K562 (cell line): Measurements from ENCODE around the gene FIBIN. TPM values are rescaled to one million over a fixed set of nuclear protein-coding genes. Genes with fewer than 3 reads are reported as not detected.

Source experiments
- ATAC-seq: fragments of 200-7000 bp; cut with Tn5 transposase; 3 replicates; pipeline ENCODE4 v1.9.1; 2020; ENCODE audit warnings: moderate library complexity
- BruUV-seq: library from RNA; stranded (reverse); fragments of 400-500 nt; replicated peaks from 2 replicates; lab custom pipeline; 2021; lab: Mats Ljungman, UMichigan
- CTCF ChIA-PET: fragments of 300-600 bp; formaldehyde crosslinking; extraction: SDS; loops from one replicate; lab custom pipeline; 2021; ENCODE audit warnings: low intra/inter-chr PET ratio; lab: Yijun Ruan, JAX
- POLR2A ChIA-PET: fragments of 300-600, 350-650 bp; sonication (Branson Sonifier 250); formaldehyde crosslinking; extraction: SDS; loops from one replicate; lab custom pipeline; 2021; ENCODE audit warnings: antibody characterized with exemption, inconsistent platforms; lab: Yijun Ruan, JAX
- DNase-seq, 4 experiments: peaks; one replicate each; pipeline versions ENCODE4 v3.0.0 to v3.0.0-alpha.2; 2011 to 2018; ENCODE audit warnings: low spot score in 3 of 4, mixed read lengths in 3 of 4; ENCODE audit errors: extremely low read depth in 1 of 4
- FAIRE-seq: peaks from 2 replicates; lab custom pipeline; 2011; peaks lifted over from hg19 to GRCh38; lab: Jason Lieb, UNC
- H2AFZ ChIP-seq: 2 replicates; pipeline ENCODE4 v1.6.0; 2011; ENCODE audit warnings: low read depth, low read length, control low read depth, inconsistent platforms
- H3K27ac ChIP-seq: fragments of 200-600 bp; 3 replicates; pipeline ENCODE4 v1.8.0; 2011; ENCODE audit warnings: low read depth, mild to moderate bottlenecking, control low read depth, inconsistent platforms, low read length, moderate library complexity, mixed read lengths; ENCODE audit errors: extremely low read depth
- H3K27me3 ChIP-seq, 2 experiments: fragments of 300-600 bp in 1 of 2; 2 replicates in 1 of 2; 3 replicates in 1 of 2; pipeline versions ENCODE4 v1.6.0 to v1.8.0; 2011; ENCODE audit warnings: inconsistent platforms in 2 of 2, low read length in 2 of 2, mild to moderate bottlenecking in 1 of 2, mixed read lengths in 1 of 2, moderate library complexity in 1 of 2; ENCODE audit not compliant: control insufficient read depth in 2 of 2, insufficient read depth in 2 of 2
- H3K36me3 ChIP-seq: fragments of 300-600 bp; 3 replicates; pipeline ENCODE4 v1.8.0; 2011; ENCODE audit warnings: mild to moderate bottlenecking, low read length, inconsistent platforms; ENCODE audit not compliant: control insufficient read depth, insufficient read depth
- H3K4me1 ChIP-seq, 2 experiments: fragments of 200-600 bp in 1 of 2; replicated peaks in 1 of 2; 2 replicates in 1 of 2; 3 replicates in 1 of 2; pipeline versions ENCODE4 v1.5.1 to v1.8.0; 2011; ENCODE audit warnings: inconsistent platforms in 2 of 2, low read length in 2 of 2, mild to moderate bottlenecking in 1 of 2, mixed read lengths in 1 of 2, moderate library complexity in 1 of 2; ENCODE audit not compliant: control insufficient read depth in 2 of 2, insufficient read depth in 2 of 2
- H3K4me2 ChIP-seq: 2 replicates; pipeline ENCODE4 v1.6.1; 2011; ENCODE audit warnings: low read length, control low read depth, inconsistent platforms, mixed read lengths; ENCODE audit not compliant: insufficient read depth
- H3K4me3 ChIP-seq: fragments of 200-600 bp; sonication (generic), shearing (Covaris generic); 2 replicates; pipeline ENCODE4 v1.5.1; 2016; ENCODE audit warnings: control low read depth, inconsistent platforms
- H3K79me2 ChIP-seq: fragments of 200-600 bp; 3 replicates; pipeline ENCODE4 v1.8.0; 2011; ENCODE audit warnings: low read length, inconsistent platforms; ENCODE audit not compliant: control insufficient read depth, insufficient read depth
- H3K9ac ChIP-seq, 2 experiments: 2 replicates each; pipeline versions ENCODE4 v1.6.0 to v1.6.1; 2011; ENCODE audit warnings: low read depth in 2 of 2, low read length in 2 of 2, control low read depth in 1 of 2, inconsistent platforms in 1 of 2, mild to moderate bottlenecking in 1 of 2, mixed read lengths in 1 of 2; ENCODE audit not compliant: insufficient read depth in 1 of 2
- H3K9me1 ChIP-seq: one replicate; pipeline ENCODE4 v1.6.0; 2011; ENCODE audit warnings: inconsistent platforms, mild to moderate bottlenecking, low read length, moderate library complexity; ENCODE audit not compliant: control insufficient read depth, insufficient read depth
- H3K9me3 ChIP-seq: replicated peaks from 2 replicates; pipeline ENCODE4 v1.5.1; 2011; ENCODE audit warnings: low read depth, low read length, inconsistent platforms; ENCODE audit not compliant: control insufficient read depth, insufficient read depth
- H4K20me1 ChIP-seq: replicated peaks from 2 replicates; pipeline ENCODE4 v1.6.1; 2011; ENCODE audit warnings: low read length, inconsistent platforms, mixed read lengths; ENCODE audit not compliant: control insufficient read depth, insufficient read depth
- BRCA1 ChIP-seq, 2 experiments: fragments of 450-650 bp in 1 of 2; sonication (generic) in 1 of 2; formaldehyde crosslinking in 1 of 2; IDR thresholded peaks; 2 replicates each; pipeline versions ENCODE4 v1.5.0 to v1.6.1; 2017 to 2020; ENCODE audit warnings: mild to moderate bottlenecking in 1 of 2, missing genetic modification reagents in 1 of 2
- CBFA2T3 ChIP-seq: fragments of 450-650 bp; IDR thresholded peaks from 2 replicates; pipeline ENCODE4 v1.6.1; 2017
- CEBPG ChIP-seq, 3 experiments: fragments of 200-800 bp in 1 of 3; sonication (Bioruptor generic) in 1 of 3; sonication (generic) in 1 of 3; formaldehyde crosslinking in 1 of 3; IDR thresholded peaks in 2 of 3; conservative IDR thresholded peaks in 1 of 3; 2 replicates each; pipeline versions ENCODE4 v1.6.1 to v1.8.0; 2016 to 2022; ENCODE audit warnings: missing compliant biosample characterization in 2 of 3, missing genetic modification characterization in 2 of 3, mild to moderate bottlenecking in 1 of 3, missing genetic modification reagents in 1 of 3
- GATA2 ChIP-seq: sonication (generic); formaldehyde crosslinking; IDR thresholded peaks from 2 replicates; pipeline ENCODE4 v1.4.0; 2020; ENCODE audit warnings: mild to moderate bottlenecking, missing genetic modification reagents
- GTF2E2 ChIP-seq: fragments of 200-800 bp; sonication (Bioruptor generic); IDR thresholded peaks from 2 replicates; pipeline ENCODE4 v1.6.1; 2016; ENCODE audit warnings: missing genetic modification characterization, missing compliant biosample characterization
- MAFF ChIP-seq: IDR thresholded peaks from 2 replicates; pipeline ENCODE4 v1.6.1; 2012; ENCODE audit warnings: low read length, improper control_type of control experiment
- MAFK ChIP-seq: IDR thresholded peaks from 2 replicates; pipeline ENCODE4 v1.6.1; 2011; ENCODE audit warnings: low read length, improper control_type of control experiment
- NCOA6 ChIP-seq: fragments of 450-650 bp; IDR thresholded peaks from 2 replicates; pipeline ENCODE4 v1.6.1; 2017; ENCODE audit warnings: mild to moderate bottlenecking
- RAD21 ChIP-seq, 2 experiments: fragments of 250-450 bp in 1 of 2; fragments of 450-650 bp in 1 of 2; sonication (Bioruptor Pico) in 1 of 2; formaldehyde crosslinking in 1 of 2; IDR thresholded peaks in 1 of 2; conservative IDR thresholded peaks in 1 of 2; 2 replicates each; pipeline versions ENCODE4 v1.4.0 to v1.8.0; 2020 to 2022; ENCODE audit warnings: mild to moderate bottlenecking in 2 of 2, moderate library complexity in 1 of 2
- RAD51 ChIP-seq: fragments of 450-650 bp; IDR thresholded peaks from 2 replicates; pipeline ENCODE4 v1.7.1; 2016; ENCODE audit warnings: low read depth, mild to moderate bottlenecking, borderline replicate concordance
- RNF2 ChIP-seq: sonication (generic); IDR thresholded peaks from 2 replicates; pipeline ENCODE4 v1.6.1; 2016
- SLC30A9 ChIP-seq: fragments of 250-450 bp; sonication (Bioruptor Pico); IDR thresholded peaks from 2 replicates; pipeline ENCODE4 v1.8.0; 2022; ENCODE audit warnings: mild to moderate bottlenecking, moderate library complexity
- STAT5B ChIP-seq: fragments of 250-450 bp; sonication (Bioruptor Pico); IDR thresholded peaks from 2 replicates; pipeline ENCODE4 v1.8.0; 2021; ENCODE audit warnings: mild to moderate bottlenecking, inconsistent platforms
- ZNF436 ChIP-seq: fragments of 250-450, 450-650 bp; sonication (Bioruptor Pico); formaldehyde crosslinking; IDR thresholded peaks from 2 replicates; pipeline ENCODE4 v1.7.0; 2020; ENCODE audit warnings: mild to moderate bottlenecking
- WGBS: fragments of 100-300 bp; shearing (Covaris generic); methylation state at CpG from one replicate; pipeline ENCODE4 v1.1.6; 2016; ENCODE audit warnings: low coverage, mixed read lengths; ENCODE audit not compliant: insufficient coverage; ENCODE audit errors: missing lambda C conversion rate; 5-methylcytosine and 5-hydroxymethylcytosine counted together
- in situ Hi-C: fragments of 300-500 bp; cut with MboI; formaldehyde crosslinking; loops from 4 replicates; pipeline ENCODE4 v1.15.0; 2018; ENCODE audit warnings: inconsistent platforms, mixed read lengths
- intact Hi-C: fragments of 100-400 bp; cut with micrococcal nuclease; formaldehyde crosslinking; loops from 2 replicates; pipeline ENCODE4 v1.14.2; 2022
- polyA plus RNA-seq, 8 experiments: library from polyadenylated mRNA; depleted of rRNA in 4 of 8; stranded (reverse) in 5 of 8; unstranded in 3 of 8; fragments of >200 nt; fragmentation: Nextera tagmentation in 2 of 8; fragmentation: Illumina TruSeq in 1 of 8; extraction: Ambion mirVana in 2 of 8; extraction: Trizol in 1 of 8; gene quantifications; 2 replicates each; pipeline versions ENCODE4 v1.2.1 to v1.2.3, GENCODE V29; 2011 to 2014; ENCODE audit warnings: inconsistent platforms in 1 of 8, missing spikeins in 1 of 8
- total RNA-seq, 7 experiments: library from RNA; depleted of rRNA in 6 of 7; stranded (reverse); fragments of >200 nt in 6 of 7; fragmentation: Illumina TruSeq in 2 of 7; extraction: Trizol in 2 of 7; gene quantifications; 2 replicates each; pipeline versions ENCODE4 v1.2.1 to v1.2.3, GENCODE V29; 2011 to 2021; ENCODE audit warnings: low replicate concordance in 1 of 7
- TF ChIP-seq, protein P1 (sequence below): sonication (generic); formaldehyde crosslinking; IDR thresholded peaks from 2 replicates; pipeline ENCODE4 v1.8.0; 2022; ENCODE audit warnings: mild to moderate bottlenecking, missing genetic modification reagents
- TF ChIP-seq, protein P2 (sequence below): fragments of 250-450 bp; sonication (Bioruptor Pico); IDR thresholded peaks from 2 replicates; pipeline ENCODE4 v1.9.0; 2021; ENCODE audit warnings: mild to moderate bottlenecking
- TF ChIP-seq, protein P3 (sequence below): fragments of 150-350 bp; IDR thresholded peaks from 2 replicates; pipeline ENCODE4 v1.6.1; 2014; ENCODE audit warnings: low read depth, mild to moderate bottlenecking, low read length, borderline replicate concordance
- TF ChIP-seq, protein P4 (sequence below), 2 experiments: fragments of 450-650 bp; IDR thresholded peaks; 2 replicates each; pipeline ENCODE4 v1.6.1; 2016

FIBIN gene
- total and polyA plus RNA-seq, 9 of the 15 experiments (the other 6 are each of a cell fraction or from before 2014, with no cell fraction given): not detected

DNA sequence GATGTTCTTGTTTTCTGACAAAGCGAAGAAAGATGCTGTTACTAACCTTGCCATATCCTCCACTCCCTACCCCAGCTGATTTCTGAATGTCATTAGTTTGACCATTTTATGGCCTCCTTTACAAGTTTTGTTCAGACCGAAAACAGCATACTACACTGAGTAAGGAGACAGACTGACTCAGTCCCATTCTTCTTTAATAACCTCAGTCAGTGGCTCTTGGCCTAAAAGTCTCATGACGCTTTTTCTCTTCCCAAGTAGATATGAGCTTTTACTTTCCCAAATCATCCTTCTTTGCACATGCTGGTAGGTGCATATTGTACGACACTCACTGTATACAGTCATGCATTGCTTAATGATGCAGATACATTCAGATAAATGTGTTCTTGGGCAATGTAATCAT is 8.0 kb upstream of the FIBIN start:
- ChIA-PET CTCF (no interaction called here), POLR2A (no interaction called here)
- Histone ChIP-seq H3K27ac (no peak overlapping the region), H2AFZ (no peak overlapping the region), H3K9ac (no peak overlapping the region), H3K9me1 (no peaks in the 10 kb centered on the region), H3K79me2 (no peaks in the 10 kb centered on the region), H3K4me2 (no peak overlapping the region), H3K36me3 (no peaks in the 10 kb centered on the region), H3K9me3 (no peaks in the 10 kb centered on the region), H3K4me3 (no peak overlapping the region), H3K27me3 (no peaks in the 10 kb centered on the region), H4K20me1 (no peaks in the 10 kb centered on the region), H3K4me1 (no peaks in the 10 kb centered on the region)
- intact Hi-C loops: no loop called here
- no peak for ATAC-seq
- no TSS peak for BruUV-seq
- DNase-seq: no peak
- TF ChIP-seq SLC30A9 (CRISPR knock-in tag): no peak
- TF ChIP-seq, protein P1, sequence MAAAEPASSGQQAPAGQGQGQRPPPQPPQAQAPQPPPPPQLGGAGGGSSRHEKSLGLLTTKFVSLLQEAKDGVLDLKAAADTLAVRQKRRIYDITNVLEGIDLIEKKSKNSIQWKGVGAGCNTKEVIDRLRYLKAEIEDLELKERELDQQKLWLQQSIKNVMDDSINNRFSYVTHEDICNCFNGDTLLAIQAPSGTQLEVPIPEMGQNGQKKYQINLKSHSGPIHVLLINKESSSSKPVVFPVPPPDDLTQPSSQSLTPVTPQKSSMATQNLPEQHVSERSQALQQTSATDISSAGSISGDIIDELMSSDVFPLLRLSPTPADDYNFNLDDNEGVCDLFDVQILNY: no peak
- no peak for TF ChIP-seq CBFA2T3
- no peak for TF ChIP-seq CEBPG (CRISPR knock-in tag; IDR thresholded peaks at IDR 0.05)
- no peak for TF ChIP-seq CEBPG (tag; conservative IDR thresholded peaks at IDR 0.05 in 1 of 2, IDR thresholded peaks at IDR 0.05 in 1 of 2)
- TF ChIP-seq MAFF: no peak
- no peak for TF ChIP-seq NCOA6
- TF ChIP-seq, protein P2, sequence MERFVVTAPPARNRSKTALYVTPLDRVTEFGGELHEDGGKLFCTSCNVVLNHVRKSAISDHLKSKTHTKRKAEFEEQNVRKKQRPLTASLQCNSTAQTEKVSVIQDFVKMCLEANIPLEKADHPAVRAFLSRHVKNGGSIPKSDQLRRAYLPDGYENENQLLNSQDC: no peak
- no peak for TF ChIP-seq RAD51
- no peak for TF ChIP-seq RAD21 (CRISPR knock-in tag; conservative IDR thresholded peaks at IDR 0.05 in 1 of 2, IDR thresholded peaks at IDR 0.05 in 1 of 2)
- TF ChIP-seq ZNF436 (CRISPR knock-in tag): no peak
- TF ChIP-seq MAFK: no peak
- TF ChIP-seq GATA2 (CRISPR knock-in tag): no peak
- no peak for TF ChIP-seq RNF2
- TF ChIP-seq, protein P3, sequence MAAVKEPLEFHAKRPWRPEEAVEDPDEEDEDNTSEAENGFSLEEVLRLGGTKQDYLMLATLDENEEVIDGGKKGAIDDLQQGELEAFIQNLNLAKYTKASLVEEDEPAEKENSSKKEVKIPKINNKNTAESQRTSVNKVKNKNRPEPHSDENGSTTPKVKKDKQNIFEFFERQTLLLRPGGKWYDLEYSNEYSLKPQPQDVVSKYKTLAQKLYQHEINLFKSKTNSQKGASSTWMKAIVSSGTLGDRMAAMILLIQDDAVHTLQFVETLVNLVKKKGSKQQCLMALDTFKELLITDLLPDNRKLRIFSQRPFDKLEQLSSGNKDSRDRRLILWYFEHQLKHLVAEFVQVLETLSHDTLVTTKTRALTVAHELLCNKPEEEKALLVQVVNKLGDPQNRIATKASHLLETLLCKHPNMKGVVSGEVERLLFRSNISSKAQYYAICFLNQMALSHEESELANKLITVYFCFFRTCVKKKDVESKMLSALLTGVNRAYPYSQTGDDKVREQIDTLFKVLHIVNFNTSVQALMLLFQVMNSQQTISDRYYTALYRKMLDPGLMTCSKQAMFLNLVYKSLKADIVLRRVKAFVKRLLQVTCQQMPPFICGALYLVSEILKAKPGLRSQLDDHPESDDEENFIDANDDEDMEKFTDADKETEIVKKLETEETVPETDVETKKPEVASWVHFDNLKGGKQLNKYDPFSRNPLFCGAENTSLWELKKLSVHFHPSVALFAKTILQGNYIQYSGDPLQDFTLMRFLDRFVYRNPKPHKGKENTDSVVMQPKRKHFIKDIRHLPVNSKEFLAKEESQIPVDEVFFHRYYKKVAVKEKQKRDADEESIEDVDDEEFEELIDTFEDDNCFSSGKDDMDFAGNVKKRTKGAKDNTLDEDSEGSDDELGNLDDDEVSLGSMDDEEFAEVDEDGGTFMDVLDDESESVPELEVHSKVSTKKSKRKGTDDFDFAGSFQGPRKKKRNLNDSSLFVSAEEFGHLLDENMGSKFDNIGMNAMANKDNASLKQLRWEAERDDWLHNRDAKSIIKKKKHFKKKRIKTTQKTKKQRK: no peak
- no peak for TF ChIP-seq STAT5B (CRISPR knock-in tag)
- TF ChIP-seq GTF2E2 (tag): no peak
- TF ChIP-seq BRCA1 (IDR thresholded peaks at IDR 0.05): no peak
- TF ChIP-seq BRCA1 (CRISPR knock-in tag; IDR thresholded peaks at IDR 0.05): no peak
- TF ChIP-seq, protein P4, sequence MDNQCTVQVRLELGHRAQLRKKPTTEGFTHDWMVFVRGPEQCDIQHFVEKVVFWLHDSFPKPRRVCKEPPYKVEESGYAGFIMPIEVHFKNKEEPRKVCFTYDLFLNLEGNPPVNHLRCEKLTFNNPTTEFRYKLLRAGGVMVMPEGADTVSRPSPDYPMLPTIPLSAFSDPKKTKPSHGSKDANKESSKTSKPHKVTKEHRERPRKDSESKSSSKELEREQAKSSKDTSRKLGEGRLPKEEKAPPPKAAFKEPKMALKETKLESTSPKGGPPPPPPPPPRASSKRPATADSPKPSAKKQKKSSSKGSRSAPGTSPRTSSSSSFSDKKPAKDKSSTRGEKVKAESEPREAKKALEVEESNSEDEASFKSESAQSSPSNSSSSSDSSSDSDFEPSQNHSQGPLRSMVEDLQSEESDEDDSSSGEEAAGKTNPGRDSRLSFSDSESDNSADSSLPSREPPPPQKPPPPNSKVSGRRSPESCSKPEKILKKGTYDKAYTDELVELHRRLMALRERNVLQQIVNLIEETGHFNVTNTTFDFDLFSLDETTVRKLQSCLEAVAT (IDR thresholded peaks at IDR 0.05): no peak
- WGBS: 1% methylated on average over 4 of the region's 4 CpGs
- in situ Hi-C loops: no loop called here
- no peak for FAIRE-seq
